Right lobe of liver (tissue), 4 donors: ENCODE measurements around the gene MUC5B.

Experiments used
- POLR2A ChIP-seq: fragments of 450-650 bp; IDR thresholded peaks from one replicate; pipeline ENCODE4 v1.6.1; 2017; ENCODE audit warnings: antibody characterized with exemption, mild to moderate bottlenecking
- TF ChIP-seq, protein P1 (sequence below), 4 donors: fragments of 200-600 bp in 3 of 4; fragments of 450-650 bp in 1 of 4; IDR thresholded peaks; one replicate each; pipeline versions ENCODE4 v1.5.1 to v1.8.0; 2016 to 2022; ENCODE audit warnings: antibody characterized with exemption in 4 of 4, mild to moderate bottlenecking in 2 of 4
- donor health status: DM: no; HTN: no; CAD: no.
- donor health status: DM: no; HTN: no; CAD: no.
- donor health status: DM: no; HTN: yes; CAD: no.

DNA sequence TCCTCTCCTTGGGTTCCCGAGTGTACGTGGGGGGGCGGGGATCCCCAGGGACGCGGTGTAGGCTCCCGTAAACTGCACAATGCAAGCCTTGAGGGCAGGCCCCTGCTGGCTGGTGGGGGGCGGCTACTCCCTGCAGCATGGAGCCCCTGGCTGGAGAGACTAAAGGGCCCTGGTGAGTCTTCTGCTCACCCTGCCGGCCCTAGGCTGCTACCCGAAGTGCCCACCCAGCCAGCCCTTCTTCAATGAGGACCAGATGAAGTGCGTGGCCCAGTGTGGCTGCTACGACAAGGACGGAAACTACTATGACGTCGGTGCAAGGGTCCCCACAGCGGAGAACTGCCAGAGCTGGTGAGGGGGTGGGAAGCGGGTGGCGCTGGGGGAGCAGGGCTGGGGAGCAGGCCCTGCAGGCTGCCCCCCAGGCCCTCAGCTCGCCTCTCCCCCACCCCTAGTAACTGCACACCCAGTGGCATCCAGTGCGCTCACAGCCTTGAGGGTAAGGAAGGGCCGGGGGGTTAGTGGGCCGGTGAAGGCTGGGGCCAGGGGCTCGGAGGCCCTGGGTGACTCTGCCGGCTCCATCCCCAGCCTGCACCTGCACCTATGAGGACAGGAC is 16.8 kb downstream of the MUC5B start:
- TF ChIP-seq, protein P1, sequence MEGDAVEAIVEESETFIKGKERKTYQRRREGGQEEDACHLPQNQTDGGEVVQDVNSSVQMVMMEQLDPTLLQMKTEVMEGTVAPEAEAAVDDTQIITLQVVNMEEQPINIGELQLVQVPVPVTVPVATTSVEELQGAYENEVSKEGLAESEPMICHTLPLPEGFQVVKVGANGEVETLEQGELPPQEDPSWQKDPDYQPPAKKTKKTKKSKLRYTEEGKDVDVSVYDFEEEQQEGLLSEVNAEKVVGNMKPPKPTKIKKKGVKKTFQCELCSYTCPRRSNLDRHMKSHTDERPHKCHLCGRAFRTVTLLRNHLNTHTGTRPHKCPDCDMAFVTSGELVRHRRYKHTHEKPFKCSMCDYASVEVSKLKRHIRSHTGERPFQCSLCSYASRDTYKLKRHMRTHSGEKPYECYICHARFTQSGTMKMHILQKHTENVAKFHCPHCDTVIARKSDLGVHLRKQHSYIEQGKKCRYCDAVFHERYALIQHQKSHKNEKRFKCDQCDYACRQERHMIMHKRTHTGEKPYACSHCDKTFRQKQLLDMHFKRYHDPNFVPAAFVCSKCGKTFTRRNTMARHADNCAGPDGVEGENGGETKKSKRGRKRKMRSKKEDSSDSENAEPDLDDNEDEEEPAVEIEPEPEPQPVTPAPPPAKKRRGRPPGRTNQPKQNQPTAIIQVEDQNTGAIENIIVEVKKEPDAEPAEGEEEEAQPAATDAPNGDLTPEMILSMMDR (IDR thresholded peaks at IDR 0.05), result no peak
- TF ChIP-seq POLR2A, result no peak
